ENCODE results near the gene IL1R1.

- TF ChIP-seq TEAD4 (IDR thresholded peaks at IDR 0.05) (no peak), TAF1 (IDR thresholded peaks at IDR 0.05; ENCODE audit: low read depth) (no peak)
These were observed 48.9 kb upstream of the IL1R1 start for GRCh38 chr2:102093662-102094061.

Measured in Ishikawa (cell line).